ENCODE results near the gene AMPD3. TPM values are rescaled to one million over a fixed set of nuclear protein-coding genes. Genes with fewer than 3 reads are reported as not detected.

The AMPD3 gene
- total RNA-seq, 1 experiment from 2014 or later: 12.5 TPM

DNA sequence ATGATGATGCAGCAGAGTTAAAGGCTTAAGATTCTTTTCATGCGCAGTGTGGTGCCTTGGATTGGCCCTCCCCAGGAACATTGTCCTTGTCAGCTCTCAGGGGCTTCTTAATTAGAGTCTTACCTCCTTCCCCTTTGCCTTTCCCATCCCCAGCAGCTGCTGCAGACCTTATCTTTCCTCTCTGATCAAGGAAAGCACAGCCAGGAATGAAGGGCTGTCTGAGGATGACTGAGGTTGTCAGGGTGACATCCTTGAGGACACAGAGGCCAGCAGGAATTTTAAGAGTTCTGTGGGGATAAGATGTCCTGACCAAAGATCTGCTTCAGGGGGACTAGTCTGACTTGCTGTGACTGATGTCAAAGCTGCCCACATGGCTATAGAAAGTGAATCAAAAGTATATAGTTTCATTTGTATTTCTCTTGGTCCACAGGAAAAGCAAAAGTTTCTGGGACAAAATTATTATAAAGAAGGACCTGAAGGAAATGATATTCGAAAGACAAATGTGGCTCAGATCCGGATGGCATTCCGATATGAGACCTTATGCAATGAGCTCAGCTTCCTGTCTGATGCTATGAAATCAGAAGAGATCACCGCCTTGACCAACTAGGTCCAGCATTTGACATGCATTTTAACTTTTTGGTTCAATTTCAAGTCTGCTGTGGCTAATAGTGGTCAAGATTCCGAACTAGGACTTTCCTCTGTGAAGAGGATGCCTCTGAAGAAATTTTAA, 50.4 kb downstream of the AMPD3 start:
- BruUV-seq (replicated peaks): no TSS peak
- H3K4me3 ChIP-seq (ENCODE audit: low read depth in 2 of 2, low read length in 2 of 2): no peak overlapping the region
- no peaks in the 10 kb centered on the region for H3K4me1 ChIP-seq (ENCODE audit: control insufficient read depth, insufficient read depth, low read length)
- intact Hi-C loops (cut with micrococcal nuclease; ENCODE audit: unreplicated experiment): no loop called here
- in situ Hi-C loops (cut with HindIII; ENCODE audit: low pct_unique_long_range_greater_than_20kb, low sequenced_read_pairs): no loop called here
- DNase-seq (ENCODE audit: low read depth, low spot score): no peak
- ATAC-seq: no peak
- POLR2A ChIA-PET: no interaction called here
- H3K27ac ChIP-seq (ENCODE audit: low read length): no peak overlapping the region
- no peaks in the 10 kb centered on the region for H3K9me3 ChIP-seq (ENCODE audit: control insufficient read depth, insufficient read depth, low read depth, low read length)
- CTCF ChIA-PET: no interaction called here
- H3K36me3 ChIP-seq (ENCODE audit: control insufficient read depth, insufficient read depth, low read length): no peaks in the 10 kb centered on the region
- TF ChIP-seq POLR2AphosphoS5 (IDR thresholded peaks at IDR 0.05; ENCODE audit: low read depth, low read length) (no peak), CTCF (IDR thresholded peaks at IDR 0.05) (no peak), SIN3A (IDR thresholded peaks at IDR 0.05; ENCODE audit: borderline replicate concordance, insufficient read depth, low read depth, low read length) (no peak), TCF7L2 (IDR thresholded peaks at IDR 0.05; ENCODE audit: low read depth, low read length) (no peak)
- TF ChIP-seq, protein P1, sequence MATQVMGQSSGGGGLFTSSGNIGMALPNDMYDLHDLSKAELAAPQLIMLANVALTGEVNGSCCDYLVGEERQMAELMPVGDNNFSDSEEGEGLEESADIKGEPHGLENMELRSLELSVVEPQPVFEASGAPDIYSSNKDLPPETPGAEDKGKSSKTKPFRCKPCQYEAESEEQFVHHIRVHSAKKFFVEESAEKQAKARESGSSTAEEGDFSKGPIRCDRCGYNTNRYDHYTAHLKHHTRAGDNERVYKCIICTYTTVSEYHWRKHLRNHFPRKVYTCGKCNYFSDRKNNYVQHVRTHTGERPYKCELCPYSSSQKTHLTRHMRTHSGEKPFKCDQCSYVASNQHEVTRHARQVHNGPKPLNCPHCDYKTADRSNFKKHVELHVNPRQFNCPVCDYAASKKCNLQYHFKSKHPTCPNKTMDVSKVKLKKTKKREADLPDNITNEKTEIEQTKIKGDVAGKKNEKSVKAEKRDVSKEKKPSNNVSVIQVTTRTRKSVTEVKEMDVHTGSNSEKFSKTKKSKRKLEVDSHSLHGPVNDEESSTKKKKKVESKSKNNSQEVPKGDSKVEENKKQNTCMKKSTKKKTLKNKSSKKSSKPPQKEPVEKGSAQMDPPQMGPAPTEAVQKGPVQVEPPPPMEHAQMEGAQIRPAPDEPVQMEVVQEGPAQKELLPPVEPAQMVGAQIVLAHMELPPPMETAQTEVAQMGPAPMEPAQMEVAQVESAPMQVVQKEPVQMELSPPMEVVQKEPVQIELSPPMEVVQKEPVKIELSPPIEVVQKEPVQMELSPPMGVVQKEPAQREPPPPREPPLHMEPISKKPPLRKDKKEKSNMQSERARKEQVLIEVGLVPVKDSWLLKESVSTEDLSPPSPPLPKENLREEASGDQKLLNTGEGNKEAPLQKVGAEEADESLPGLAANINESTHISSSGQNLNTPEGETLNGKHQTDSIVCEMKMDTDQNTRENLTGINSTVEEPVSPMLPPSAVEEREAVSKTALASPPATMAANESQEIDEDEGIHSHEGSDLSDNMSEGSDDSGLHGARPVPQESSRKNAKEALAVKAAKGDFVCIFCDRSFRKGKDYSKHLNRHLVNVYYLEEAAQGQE (IDR thresholded peaks at IDR 0.05; ENCODE audit: insufficient read depth in 1 of 2, low read depth in 2 of 2, low read length in 1 of 2): no peak
- no peaks in the 10 kb centered on the region for H3K27me3 ChIP-seq (ENCODE audit: control insufficient read depth, insufficient read depth, low read length)

- ChIA-PET CTCF (no interaction called here), POLR2A (interaction anchor here (0.6 to 0.7 kb wide), 2 partner anchors 10 to 1655 kb away, joined by 3 to 4 read pairs; no protein-coding TSS in a partner anchor)
- no peaks in the 10 kb centered on the region for H3K36me3 ChIP-seq (ENCODE audit: control insufficient read depth, insufficient read depth, low read length)
- H3K27me3 ChIP-seq (ENCODE audit: control insufficient read depth, insufficient read depth, low read length): no peaks in the 10 kb centered on the region
- DNase-seq (ENCODE audit: low read depth, low spot score): no peak
- TSS peak; percentile 62 for BruUV-seq (replicated peaks)
- TF ChIP-seq, protein P1 (IDR thresholded peaks at IDR 0.05; ENCODE audit: insufficient read depth in 1 of 2, low read depth in 2 of 2, low read length in 1 of 2): no peak
- no peak for TF ChIP-seq TCF7L2 (IDR thresholded peaks at IDR 0.05; ENCODE audit: low read depth, low read length)
- no peak for TF ChIP-seq SIN3A (IDR thresholded peaks at IDR 0.05; ENCODE audit: borderline replicate concordance, insufficient read depth, low read depth, low read length)
- no peak for TF ChIP-seq POLR2AphosphoS5 (IDR thresholded peaks at IDR 0.05; ENCODE audit: low read depth, low read length)
- no peak for TF ChIP-seq CTCF (IDR thresholded peaks at IDR 0.05)
- H3K4me1 ChIP-seq (ENCODE audit: control insufficient read depth, insufficient read depth, low read length): no peaks in the 10 kb centered on the region
- intact Hi-C loops (cut with micrococcal nuclease; ENCODE audit: unreplicated experiment): no loop called here
- ATAC-seq: no peak
- H3K4me3 ChIP-seq (ENCODE audit: low read depth in 2 of 2, low read length in 2 of 2): no peak overlapping the region
- in situ Hi-C loops (cut with HindIII; ENCODE audit: low pct_unique_long_range_greater_than_20kb, low sequenced_read_pairs): no loop called here
- no peak overlapping the region for H3K27ac ChIP-seq (ENCODE audit: low read length)
- no peaks in the 10 kb centered on the region for H3K9me3 ChIP-seq (ENCODE audit: control insufficient read depth, insufficient read depth, low read depth, low read length)
Observed at GRCh38 chr11:10506008-10506370, 50.9 kb downstream of the AMPD3 start.

All from Panc1 (cell line).